SU-DHL-6 (cell line): ENCODE results near the gene C2orf42.
"Not testable (repeated sequence)": the region's sequence is repeated elsewhere in the genome, so short reads cannot be mapped to it uniquely, and the experiment has no call there.

Experiments
- H2AFZ ChIP-seq: fragments of 200-600 bp; sonication (generic); 2 replicates; pipeline ENCODE4 v1.6.1; 2014; ENCODE audit warnings: low read depth, mild to moderate bottlenecking, moderate library complexity, mixed read lengths, antibody characterized with exemption, low read length; ENCODE audit not compliant: severe bottlenecking
- H3F3A ChIP-seq: fragments of 200-600 bp; shearing (Covaris generic); 2 replicates; pipeline ENCODE4 v1.6.0; 2016; ENCODE audit warnings: antibody characterized with exemption, mild to moderate bottlenecking; ENCODE audit not compliant: insufficient read depth
- H3K27ac ChIP-seq: fragments of 200-600 bp; sonication (generic); 2 replicates; pipeline ENCODE4 v1.5.1; 2016; ENCODE audit warnings: low read depth, mild to moderate bottlenecking, low read length, moderate library complexity, mixed read lengths
- H3K27me3 ChIP-seq: fragments of 200-600 bp; sonication (generic), shearing (Covaris generic); 2 replicates; pipeline ENCODE4 v1.6.0; 2014; ENCODE audit warnings: mild to moderate bottlenecking, low read length
- H3K36me3 ChIP-seq: fragments of 200-600 bp; sonication (generic); 2 replicates; pipeline ENCODE4 v1.6.1; 2014; ENCODE audit warnings: mild to moderate bottlenecking, low read length, mixed read lengths
- H3K4me2 ChIP-seq: fragments of 300-600, 200-600 bp; shearing (Covaris generic), sonication (generic); 2 replicates; pipeline ENCODE4 v1.6.0; 2014; ENCODE audit warnings: low read length, low read depth, mild to moderate bottlenecking; ENCODE audit not compliant: poor library complexity, severe bottlenecking
- H3K4me3 ChIP-seq: fragments of 200-600 bp; sonication (generic); 2 replicates; pipeline ENCODE4 v1.5.1; 2014; ENCODE audit warnings: antibody characterized with exemption, low read length, mild to moderate bottlenecking, mixed read lengths; ENCODE audit not compliant: insufficient read depth, poor library complexity, severe bottlenecking
- H3K79me2 ChIP-seq: fragments of 200-600 bp; sonication (generic); 2 replicates; pipeline ENCODE4 v1.6.1; 2014; ENCODE audit warnings: mild to moderate bottlenecking, low read length, moderate library complexity; ENCODE audit not compliant: insufficient read depth
- H3K9ac ChIP-seq: fragments of 200-600 bp; sonication (generic); 2 replicates; pipeline ENCODE4 v1.7.0; 2014; ENCODE audit warnings: mild to moderate bottlenecking, low read length
- H3K9me2 ChIP-seq: fragments of 200-600 bp; sonication (generic); replicated peaks from 2 replicates; pipeline ENCODE4 v1.6.1; 2014; ENCODE audit warnings: low read length; ENCODE audit not compliant: insufficient read depth
- H3K9me3 ChIP-seq: fragments of 200-600 bp; sonication (generic); 2 replicates; pipeline ENCODE4 v1.6.1; 2014; ENCODE audit warnings: low read length, mixed read lengths; ENCODE audit not compliant: insufficient read depth
- H4K20me1 ChIP-seq: fragments of 200-600 bp; sonication (generic); 2 replicates; pipeline ENCODE4 v1.6.1; 2014; ENCODE audit warnings: low read depth, mild to moderate bottlenecking, antibody characterized with exemption, low read length, moderate library complexity, mixed read lengths
- CTCF ChIP-seq: fragments of 200-600 bp; sonication (generic); IDR thresholded peaks from one replicate; pipeline ENCODE4 v1.5.1; 2017; ENCODE audit warnings: antibody characterized with exemption, mild to moderate bottlenecking, low read length, moderate library complexity; ENCODE audit not compliant: insufficient read depth, poor library complexity, severe bottlenecking
- EZH2phosphoT487 ChIP-seq: fragments of 200-600 bp; sonication (generic), shearing (Covaris generic); conservative IDR thresholded peaks from 2 replicates; pipeline ENCODE4 v1.6.1; 2018; ENCODE audit warnings: mild to moderate bottlenecking, antibody characterized with exemption, low read length, moderate library complexity, mixed read lengths

The C2orf42 gene

GRCh38 chr2:70188460-70188859 lies 2.4 kb downstream of the C2orf42 start:
- no peak overlapping the region for H3K9ac ChIP-seq

GRCh38 chr2:70187170-70187569 lies 3.6 kb downstream of the C2orf42 start:
- not testable (repeated sequence) for H3K27ac ChIP-seq, H3K36me3 ChIP-seq, H3K9ac ChIP-seq

More at GRCh38 chr2:70188460-70188859, 2.4 kb downstream of the C2orf42 start:
- Histone ChIP-seq H3K36me3 (no peaks in the 10 kb centered on the region), H3K9me2 (no peaks in the 10 kb centered on the region), H3K79me2 (peaks cover 19% of the 10 kb centered on the region), H3K4me2 (no peak overlapping the region), H2AFZ (no peak overlapping the region), H3K4me3 (no peak overlapping the region), H3F3A (peaks cover 12% of the 10 kb centered on the region; the same call in 1 of the 2 replicates), H3K27me3 (no peaks in the 10 kb centered on the region), H3K9me3 (no peaks in the 10 kb centered on the region), H4K20me1 (no peaks in the 10 kb centered on the region), H3K27ac (no peak overlapping the region)
- TF ChIP-seq EZH2phosphoT487 (no peak), CTCF (no peak)

GRCh38 chr2:70182689-70183088 lies 8.1 kb downstream of the C2orf42 start:
- Histone ChIP-seq H3K9me2 (no peaks in the 10 kb centered on the region), H3K9me3 (no peaks in the 10 kb centered on the region), H2AFZ (no peak overlapping the region), H4K20me1 (no peaks in the 10 kb centered on the region), H3K27ac (peak overlapping the region; percentile 13; the same call in 1 of the 2 replicates), H3K27me3 (no peaks in the 10 kb centered on the region), H3K4me2 (no peak overlapping the region), H3K4me3 (no peak overlapping the region), H3K79me2 (no peaks in the 10 kb centered on the region), H3K36me3 (peaks cover 6% of the 10 kb centered on the region; the same call in 1 of the 2 replicates), H3K9ac (no peak overlapping the region), H3F3A (peaks cover 25% of the 10 kb centered on the region)
- TF ChIP-seq EZH2phosphoT487 (no peak), CTCF (no peak)

More at GRCh38 chr2:70187170-70187569, 3.6 kb downstream of the C2orf42 start:
- not testable (repeated sequence) for H2AFZ ChIP-seq, H3K9me3 ChIP-seq, H4K20me1 ChIP-seq, H3K27me3 ChIP-seq, H3K4me2 ChIP-seq, H3K4me3 ChIP-seq, H3K9me2 ChIP-seq
- peaks cover 19% of the 10 kb centered on the region; the same call in 1 of the 2 replicates for H3F3A ChIP-seq
- H3K79me2 ChIP-seq = peaks cover 19% of the 10 kb centered on the region

- TF ChIP-seq CTCF (no peak), EZH2phosphoT487 (no peak)
- H3K9me2 ChIP-seq = no peaks in the 10 kb centered on the region
- no peaks in the 10 kb centered on the region for H3K79me2 ChIP-seq
- H3K27me3 ChIP-seq = no peaks in the 10 kb centered on the region
- peaks cover 25% of the 10 kb centered on the region for H3F3A ChIP-seq
- no peaks in the 10 kb centered on the region for H3K9me3 ChIP-seq
- H2AFZ ChIP-seq = peak overlapping the region; percentile 16
- peak overlapping the region; percentile 45 for H3K9ac ChIP-seq
- H4K20me1 ChIP-seq = no peaks in the 10 kb centered on the region
- peaks cover 10% of the 10 kb centered on the region; the same call in 1 of the 2 replicates for H3K36me3 ChIP-seq
- H3K4me3 ChIP-seq = peak overlapping the region; percentile 1
- H3K4me2 ChIP-seq = peak overlapping the region; percentile 79
- peak overlapping the region; percentile 88 for H3K27ac ChIP-seq
These were observed 9.4 kb downstream of the C2orf42 start for GRCh38 chr2:70181363-70181956.
